Measurements from ENCODE around the gene RYR1.

DNA sequence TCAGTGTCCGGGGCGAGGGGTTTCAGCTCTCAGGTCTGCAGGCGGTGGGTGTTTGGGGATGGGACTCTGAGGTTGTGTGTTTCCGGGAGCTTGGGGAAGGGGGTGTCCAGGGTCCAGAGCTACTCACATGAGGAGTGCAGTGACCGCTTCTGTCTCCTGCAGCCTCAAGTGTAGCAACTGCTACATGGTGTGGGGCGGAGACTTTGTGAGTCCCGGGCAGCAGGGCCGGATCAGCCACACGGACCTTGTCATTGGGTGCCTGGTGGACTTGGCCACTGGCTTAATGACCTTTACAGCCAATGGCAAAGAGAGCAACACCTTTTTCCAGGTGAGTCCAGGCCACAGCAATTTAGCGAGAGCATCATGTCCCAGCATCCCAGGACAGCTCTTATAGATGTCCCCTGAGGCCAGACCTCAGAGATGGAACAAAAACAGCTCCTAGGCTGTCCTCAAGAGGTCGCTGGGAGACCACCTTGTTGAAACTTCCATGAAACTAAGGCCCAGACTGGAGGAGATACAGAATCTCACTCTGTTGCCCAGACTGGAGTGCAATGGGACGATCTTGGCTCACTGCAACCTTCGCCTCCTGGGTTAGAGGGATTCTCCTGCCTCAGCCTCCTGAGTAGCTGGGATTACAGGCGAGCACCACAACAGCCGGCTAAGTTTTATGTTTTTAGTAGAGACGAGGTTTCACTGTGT is 44.9 kb downstream of the RYR1 start:
- TF ChIP-seq, protein P1, sequence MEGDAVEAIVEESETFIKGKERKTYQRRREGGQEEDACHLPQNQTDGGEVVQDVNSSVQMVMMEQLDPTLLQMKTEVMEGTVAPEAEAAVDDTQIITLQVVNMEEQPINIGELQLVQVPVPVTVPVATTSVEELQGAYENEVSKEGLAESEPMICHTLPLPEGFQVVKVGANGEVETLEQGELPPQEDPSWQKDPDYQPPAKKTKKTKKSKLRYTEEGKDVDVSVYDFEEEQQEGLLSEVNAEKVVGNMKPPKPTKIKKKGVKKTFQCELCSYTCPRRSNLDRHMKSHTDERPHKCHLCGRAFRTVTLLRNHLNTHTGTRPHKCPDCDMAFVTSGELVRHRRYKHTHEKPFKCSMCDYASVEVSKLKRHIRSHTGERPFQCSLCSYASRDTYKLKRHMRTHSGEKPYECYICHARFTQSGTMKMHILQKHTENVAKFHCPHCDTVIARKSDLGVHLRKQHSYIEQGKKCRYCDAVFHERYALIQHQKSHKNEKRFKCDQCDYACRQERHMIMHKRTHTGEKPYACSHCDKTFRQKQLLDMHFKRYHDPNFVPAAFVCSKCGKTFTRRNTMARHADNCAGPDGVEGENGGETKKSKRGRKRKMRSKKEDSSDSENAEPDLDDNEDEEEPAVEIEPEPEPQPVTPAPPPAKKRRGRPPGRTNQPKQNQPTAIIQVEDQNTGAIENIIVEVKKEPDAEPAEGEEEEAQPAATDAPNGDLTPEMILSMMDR (IDR thresholded peaks at IDR 0.05), result no peak
- TF ChIP-seq POLR2A (IDR thresholded peaks at IDR 0.05) (no peak), EP300 (IDR thresholded peaks at IDR 0.05; ENCODE audit: low read depth) (no peak), POLR2AphosphoS5 (IDR thresholded peaks at IDR 0.05) (no peak)

Measured in transverse colon (tissue), 4 donors.